CD4-positive, alpha-beta T cell (primary cell): ENCODE results near the gene HOMER1. TPM values are rescaled to one million over a fixed set of nuclear protein-coding genes. Genes with fewer than 3 reads are reported as not detected.
"Not testable (repeated sequence)": the region's sequence is repeated elsewhere in the genome, so short reads cannot be mapped to it uniquely, and the experiment has no call there.

Source experiments
- ATAC-seq: fragments of 200-7000 bp; cut with Tn5 transposase; one replicate; pipeline ENCODE4 v1.10.0; 2022; ENCODE audit warnings: mild to moderate bottlenecking; ENCODE audit not compliant: poor library complexity
- CTCF ChIA-PET: fragments of 350-600 bp; sonication (Branson Sonifier 250); formaldehyde crosslinking; loops from one replicate; lab custom pipeline; 2021; ENCODE audit warnings: antibody characterized with exemption, inconsistent platforms; lab: Charles Lee
- POLR2A ChIA-PET: fragments of 350-600 bp; sonication (Branson Sonifier 250); formaldehyde crosslinking; loops from one replicate; lab custom pipeline; 2021; ENCODE audit warnings: antibody characterized with exemption, inconsistent platforms; lab: Charles Lee
- DNase-seq, 14 experiments: peaks; one replicate each; pipeline ENCODE4 v3.0.0-alpha.2; 2013 to 2020; ENCODE audit warnings: mixed read lengths in 2 of 14
- H3K27ac ChIP-seq, 2 donors: one replicate each; pipeline versions ENCODE4 v1.5.1 to v1.7.0; 2013; ENCODE audit warnings: low read length in 2 of 2, low read depth in 1 of 2, mild to moderate bottlenecking in 1 of 2
- H3K27me3 ChIP-seq, 2 experiments: 1 replicate in 1 of 2; 2 replicates in 1 of 2; pipeline versions ENCODE4 v1.6.1 to v1.7.0; 2013; ENCODE audit warnings: low read length in 2 of 2, control low read depth in 1 of 2, mild to moderate bottlenecking in 1 of 2, moderate library complexity in 1 of 2; ENCODE audit not compliant: insufficient read depth in 2 of 2, control insufficient read depth in 1 of 2
- H3K36me3 ChIP-seq: one replicate; pipeline ENCODE4 v1.6.1; 2013; ENCODE audit warnings: low read length, control low read depth; ENCODE audit not compliant: insufficient read depth
- H3K4me1 ChIP-seq: one replicate; pipeline ENCODE4 v1.6.1; 2013; ENCODE audit warnings: low read length, control low read depth; ENCODE audit not compliant: insufficient read depth
- H3K4me3 ChIP-seq: one replicate; pipeline ENCODE4 v1.5.1; 2013; ENCODE audit warnings: mild to moderate bottlenecking, low read length, moderate library complexity
- H3K9me3 ChIP-seq, 2 experiments: 1 replicate in 1 of 2; 2 replicates in 1 of 2; pipeline versions ENCODE4 v1.6.1 to v1.7.0; 2013; ENCODE audit warnings: low read length in 2 of 2, mild to moderate bottlenecking in 2 of 2, control low read depth in 1 of 2, moderate library complexity in 1 of 2; ENCODE audit not compliant: control insufficient read depth in 1 of 2, insufficient read depth in 1 of 2
- H3K27ac Mint-ChIP-seq: one replicate; pipeline ENCODE4 v1.8.0; 2020; ENCODE audit warnings: mixed read lengths
- H3K27me3 Mint-ChIP-seq: one replicate; pipeline ENCODE4 v1.8.0; 2021; ENCODE audit warnings: mixed read lengths
- H3K36me3 Mint-ChIP-seq: one replicate; pipeline ENCODE4 v1.8.0; 2021; ENCODE audit warnings: low read depth, mixed read lengths
- H3K4me1 Mint-ChIP-seq: one replicate; pipeline ENCODE4 v1.8.0; 2021; ENCODE audit warnings: low read depth, mixed read lengths
- H3K4me3 Mint-ChIP-seq: one replicate; pipeline ENCODE4 v1.8.0; 2020; ENCODE audit warnings: mild to moderate bottlenecking, mixed read lengths
- H3K9me3 Mint-ChIP-seq: one replicate; pipeline ENCODE4 v1.8.0; 2020; ENCODE audit warnings: mixed read lengths
- CTCF ChIP-seq: fragments of 200-600 bp; IDR thresholded peaks from one replicate; pipeline ENCODE4 v1.8.0; 2022; ENCODE audit warnings: antibody characterized with exemption, mild to moderate bottlenecking
- intact Hi-C, 2 experiments: fragments of 100-400 bp; cut with DNase I in 1 of 2; cut with micrococcal nuclease in 1 of 2; formaldehyde crosslinking; loops; one replicate each; pipeline versions ENCODE4 v1.15.1 to v1.9.0; 2023 to 2025; cut with DNase I, micrococcal nuclease
- total RNA-seq, 174 experiments: library from RNA in 2 of 174; stranded (reverse) in 2 of 174; gene quantifications; one replicate each; pipeline ENCODE4 v1.2.3 and lab custom pipeline; 2021 to 2026

The HOMER1 gene
- total RNA-seq, 2 experiments from 2014 or later: 2.1 TPM

- H3K27ac Mint-ChIP-seq: no peak overlapping the region
- POLR2A ChIA-PET: no interaction called here
- H3K9me3 Mint-ChIP-seq: no peaks in the 10 kb centered on the region
- no peaks in the 10 kb centered on the region for H3K36me3 Mint-ChIP-seq
- intact Hi-C loops: no loop called here
- no peaks in the 10 kb centered on the region for H3K27me3 Mint-ChIP-seq
- DNase-seq: no peak
- Histone ChIP-seq H3K4me3 (no peak overlapping the region), H3K27ac (no peak overlapping the region), H3K36me3 (no peaks in the 10 kb centered on the region), H3K4me1 (no peaks in the 10 kb centered on the region), H3K9me3 (no peaks in the 10 kb centered on the region), H3K27me3 (no peaks in the 10 kb centered on the region)
- no peak for TF ChIP-seq CTCF
- H3K4me3 Mint-ChIP-seq: no peak overlapping the region
- no peak for ATAC-seq
- CTCF ChIA-PET: no interaction called here
- H3K4me1 Mint-ChIP-seq: no peaks in the 10 kb centered on the region
These were observed 118.6 kb downstream of the HOMER1 start for GRCh38 chr5:79395296-79395695.

GRCh38 chr5:79392776-79393175 is 121.2 kb downstream of the HOMER1 start:
- no peak overlapping the region for H3K4me3 ChIP-seq
- Mint-ChIP-seq H3K36me3 (no peaks in the 10 kb centered on the region), H3K9me3 (no peaks in the 10 kb centered on the region), H3K27me3 (no peaks in the 10 kb centered on the region), H3K4me3 (no peak overlapping the region), H3K4me1 (no peaks in the 10 kb centered on the region), H3K27ac (no peak overlapping the region)
- TF ChIP-seq CTCF: no peak
- no peaks in the 10 kb centered on the region for H3K9me3 ChIP-seq
- no peak for DNase-seq
- ChIA-PET CTCF (no interaction called here), POLR2A (no interaction called here)
- H3K4me1 ChIP-seq: no peaks in the 10 kb centered on the region
- ATAC-seq: no peak
- no peaks in the 10 kb centered on the region for H3K27me3 ChIP-seq
- intact Hi-C loops: no loop called here
- no peak overlapping the region for H3K27ac ChIP-seq
- H3K36me3 ChIP-seq: no peaks in the 10 kb centered on the region

GRCh38 chr5:79386679-79387078 is 127.3 kb downstream of the HOMER1 start:
- Mint-ChIP-seq H3K27me3 (no peaks in the 10 kb centered on the region), H3K27ac (no peak overlapping the region), H3K4me1 (no peaks in the 10 kb centered on the region), H3K36me3 (peaks cover 24% of the 10 kb centered on the region), H3K9me3 (peaks cover 4% of the 10 kb centered on the region), H3K4me3 (no peak overlapping the region)
- no peak overlapping the region for H3K27ac ChIP-seq
- H3K27me3 ChIP-seq: no peaks in the 10 kb centered on the region
- ChIA-PET CTCF (no interaction called here), POLR2A (interaction anchor here (0.5 kb wide), 1 partner anchor 22 kb away, joined by 3 read pairs; no protein-coding TSS in a partner anchor)
- TF ChIP-seq CTCF: no peak
- no peak for DNase-seq
- peaks cover 1 to 9% of the 10 kb centered on the region in 2 experiments for H3K9me3 ChIP-seq
- H3K36me3 ChIP-seq: no peaks in the 10 kb centered on the region
- ATAC-seq: no peak
- no peaks in the 10 kb centered on the region for H3K4me1 ChIP-seq
- intact Hi-C loops: no loop called here
- H3K4me3 ChIP-seq: no peak overlapping the region

- H3K4me1 Mint-ChIP-seq: not testable (repeated sequence)
These were observed 128.8 kb downstream of the HOMER1 start for GRCh38 chr5:79385126-79385525.

More at GRCh38 chr5:79385126-79385525, 128.8 kb downstream of the HOMER1 start:
- H3K36me3 Mint-ChIP-seq: peaks cover 24% of the 10 kb centered on the region
- H3K4me1 ChIP-seq, H3K27ac Mint-ChIP-seq, H3K27me3 Mint-ChIP-seq, H3K9me3 Mint-ChIP-seq, H3K4me3 Mint-ChIP-seq, H3K4me3 ChIP-seq, CTCF ChIA-PET, POLR2A ChIA-PET, H3K27me3 ChIP-seq, intact Hi-C loops, H3K36me3 ChIP-seq, DNase-seq, H3K27ac ChIP-seq, ATAC-seq: not testable (repeated sequence)
- peaks cover 15 to 16% of the 10 kb centered on the region in 2 experiments for H3K9me3 ChIP-seq
